Measurements from ENCODE around the gene USH2A.

- TF ChIP-seq POLR2AphosphoS5 (IDR thresholded peaks at IDR 0.05; ENCODE audit: low read depth, low read length) (no peak), POLR2A (IDR thresholded peaks at IDR 0.05; ENCODE audit: low read depth, low read length) (no peak), TAF1 (IDR thresholded peaks at IDR 0.05; ENCODE audit: borderline replicate concordance, low read depth, low read length) (no peak)
Measured at GRCh38 chr1:216046336-216046735, 376.9 kb downstream of the USH2A start.
